ENCODE results near the gene PIGB.
A peak's percentile ranks its signal among the peaks of the same experiment; 100 is the strongest.

Gene PIGB

GRCh38 chr15:55401786-55402246, 82.8 kb downstream of the PIGB start:
- TF ChIP-seq CTCF (IDR thresholded peaks at IDR 0.05) = no peak
- Histone ChIP-seq H3K4me3 (no peak overlapping the region), H3K27ac (no peak overlapping the region)
- no peak for DNase-seq (ENCODE audit: low spot score)

GRCh38 chr15:55402707-55403106, 83.7 kb downstream of the PIGB start:
- H3K27ac ChIP-seq = no peak overlapping the region

GRCh38 chr15:55403531-55403930, 84.5 kb downstream of the PIGB start:
- DNase-seq (ENCODE audit: low spot score) = no peak
- TF ChIP-seq CTCF (IDR thresholded peaks at IDR 0.05) = no peak
- peak overlapping the region in 1 of 2 donors; percentile 24 for H3K27ac ChIP-seq
- H3K4me3 ChIP-seq = peak overlapping the region; percentile 26

More at GRCh38 chr15:55402707-55403106, 83.7 kb downstream of the PIGB start:
- no peak for TF ChIP-seq CTCF (IDR thresholded peaks at IDR 0.05)
- H3K4me3 ChIP-seq = no peak overlapping the region
- DNase-seq (ENCODE audit: low spot score) = no peak
